Measurements from ENCODE around the gene PTGDR. TPM values are rescaled to one million over a fixed set of nuclear protein-coding genes. Genes with fewer than 3 reads are reported as not detected.

PTGDR gene
- total RNA-seq, 1 experiment from 2014 or later, result not detected

DNA sequence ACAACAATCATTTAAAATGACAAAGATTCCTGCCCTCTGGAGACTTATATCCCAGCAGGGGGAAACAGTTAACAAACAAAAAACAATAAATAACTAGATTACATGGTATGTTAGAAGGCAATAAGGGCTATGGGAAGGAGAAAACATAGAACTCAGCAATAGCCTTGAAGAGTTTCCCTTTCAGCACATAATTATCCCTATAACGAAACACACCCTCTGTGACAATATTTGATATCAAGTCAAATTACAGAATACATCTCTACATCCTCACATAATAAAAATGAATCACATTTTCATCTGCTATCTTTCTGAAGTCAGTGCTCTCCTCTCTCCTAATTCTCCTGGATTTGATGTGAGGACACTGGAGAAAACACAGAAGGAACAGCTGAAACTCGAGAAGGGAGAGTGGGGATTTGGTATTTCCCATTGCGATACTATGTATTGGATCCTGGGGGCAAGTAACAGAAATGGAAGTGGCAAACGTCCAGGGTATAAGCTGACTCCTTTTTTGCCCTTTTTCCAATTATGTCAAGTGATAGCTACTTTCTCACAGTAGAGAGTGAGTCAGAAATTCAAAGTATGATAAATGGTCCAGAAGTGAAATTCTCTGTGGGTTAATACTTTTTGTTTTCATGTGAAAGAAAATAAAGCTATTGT, 36.9 kb downstream of the PTGDR start:
- in situ Hi-C loops (cut with HindIII; ENCODE audit: low sequenced_read_pairs), result no loop called here
- no peak for DNase-seq (ENCODE audit: low spot score)

DNA sequence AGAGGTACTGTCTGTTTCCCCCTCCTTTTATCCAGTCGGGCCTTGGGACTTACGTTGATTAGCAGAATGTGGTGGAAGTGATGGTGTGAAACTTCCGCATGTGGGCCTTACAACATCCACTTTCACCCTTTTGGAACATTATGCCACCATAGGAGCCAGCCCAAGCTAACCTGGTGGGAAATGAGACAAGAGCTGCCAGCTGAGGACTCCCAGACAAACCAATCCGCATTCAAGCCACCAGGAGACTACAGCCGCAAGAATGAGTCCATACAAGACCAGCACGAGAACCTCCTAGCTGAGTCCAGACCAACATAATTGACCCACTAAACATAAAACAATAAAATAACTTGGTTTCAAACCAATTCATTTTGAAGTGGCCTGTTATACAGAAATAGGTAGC, 37.5 kb downstream of the PTGDR start:
- DNase-seq (ENCODE audit: low spot score), result no peak
- in situ Hi-C loops (cut with HindIII; ENCODE audit: low sequenced_read_pairs), result no loop called here

DNA sequence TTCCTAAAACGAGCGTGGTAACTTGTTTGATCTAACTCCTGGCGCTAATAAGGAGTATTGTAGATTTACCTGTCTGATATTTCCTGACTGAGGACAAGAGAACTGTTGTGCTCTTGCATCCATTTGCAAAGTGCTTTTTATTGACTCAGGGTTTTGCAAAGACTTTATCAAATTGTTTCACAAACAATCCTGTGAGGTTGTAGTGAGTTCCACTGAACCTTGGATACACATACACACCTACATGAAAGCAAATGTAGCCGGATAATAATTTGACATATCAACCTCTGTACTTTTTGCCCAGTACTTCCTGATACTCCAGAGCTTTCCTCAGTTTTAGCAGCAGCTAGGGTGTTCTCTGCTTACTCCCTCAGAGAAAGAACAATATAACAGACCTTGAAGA, 39.9 kb downstream of the PTGDR start:
- DNase-seq (ENCODE audit: low spot score), result no peak
- in situ Hi-C loops (cut with HindIII; ENCODE audit: low sequenced_read_pairs), result no loop called here

DNA sequence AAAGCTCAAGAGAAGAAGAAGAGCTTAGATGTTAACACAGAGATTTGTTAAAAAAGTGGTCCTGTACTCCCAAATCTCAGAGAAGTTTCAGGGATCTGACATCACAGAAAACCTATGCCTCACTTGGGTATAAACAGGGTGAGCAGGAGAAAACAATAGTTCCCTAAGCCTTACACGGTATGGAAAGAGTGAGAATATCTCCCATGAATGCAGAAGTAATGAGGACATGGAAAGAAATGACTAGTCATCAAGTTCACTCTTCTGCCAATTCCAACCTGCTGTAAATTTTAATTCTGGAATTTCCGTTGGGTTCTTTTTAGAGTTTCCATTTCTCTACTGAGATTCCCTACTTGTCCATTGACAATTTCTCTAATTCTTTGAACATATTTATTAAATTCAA, 40.4 kb downstream of the PTGDR start:
- no peak for DNase-seq (ENCODE audit: low spot score)
- in situ Hi-C loops (cut with HindIII; ENCODE audit: low sequenced_read_pairs), result no loop called here

DNA sequence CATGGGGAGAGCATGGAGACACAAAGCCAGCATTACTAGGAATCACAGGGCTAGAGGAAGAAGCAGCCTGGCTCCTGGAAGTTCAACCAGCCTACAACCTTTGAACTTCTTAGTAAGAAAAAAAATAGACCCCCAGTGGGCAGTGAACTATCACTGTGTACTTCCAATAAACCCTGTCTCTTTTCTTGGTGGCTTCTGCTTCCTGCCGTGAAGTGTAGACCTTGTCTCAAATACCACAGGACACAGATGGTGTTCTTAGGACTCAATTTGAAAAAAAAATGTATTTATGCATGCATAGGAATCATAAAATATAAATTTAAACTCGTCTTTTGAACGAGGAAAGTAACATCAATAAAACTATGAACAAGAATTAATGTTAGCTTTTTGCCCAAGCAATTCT, 43.0 kb downstream of the PTGDR start:
- no peak for DNase-seq (ENCODE audit: low spot score)

DNA sequence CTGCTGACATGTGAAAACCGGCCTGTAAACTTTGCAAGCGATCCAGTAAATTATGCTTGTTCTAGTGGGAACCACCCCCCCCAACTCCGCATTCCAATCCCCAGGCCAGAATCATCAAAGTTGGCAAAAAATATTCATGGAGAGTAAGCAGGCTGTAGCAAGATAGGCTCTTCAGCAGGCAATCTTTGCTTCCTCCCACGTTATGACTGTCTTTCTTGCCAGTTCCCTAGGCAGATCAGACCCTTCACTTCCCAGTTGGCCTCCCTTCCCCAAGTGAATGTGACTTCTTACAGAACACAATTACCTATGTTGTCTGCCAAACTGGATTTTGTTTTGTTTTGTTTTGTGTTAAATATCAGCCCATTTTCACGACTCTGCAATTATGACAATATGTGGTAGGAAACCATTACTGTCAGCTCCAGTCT, 45.4 kb downstream of the PTGDR start:
- in situ Hi-C loops (cut with HindIII; ENCODE audit: low sequenced_read_pairs), result no loop called here
- DNase-seq (ENCODE audit: low spot score), result no peak

More for the DNA sequence above, 43.0 kb downstream of the PTGDR start:
- in situ Hi-C loops (cut with HindIII; ENCODE audit: low sequenced_read_pairs), result no loop called here

DNA sequence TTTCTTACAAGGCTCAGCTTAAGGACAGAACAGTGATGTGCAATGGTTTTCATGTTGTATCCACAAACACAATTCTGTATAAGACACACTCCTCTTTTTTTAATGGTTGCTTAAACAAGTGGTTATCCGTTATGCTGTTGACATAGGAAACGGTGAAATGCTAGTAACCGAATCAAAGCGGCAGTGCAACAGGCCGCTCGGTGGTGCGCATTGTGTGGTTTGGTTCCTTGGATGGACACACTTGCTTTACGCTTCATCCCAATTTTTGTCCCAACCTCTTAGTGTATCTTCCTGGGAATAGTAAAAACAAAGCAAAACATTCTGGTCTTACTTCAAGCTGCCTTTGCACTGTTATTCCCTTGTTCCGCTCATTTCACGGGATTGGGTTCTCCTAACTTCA, 46.0 kb downstream of the PTGDR start:
- in situ Hi-C loops (cut with HindIII; ENCODE audit: low sequenced_read_pairs), result no loop called here
- DNase-seq (ENCODE audit: low spot score), result no peak

DNA sequence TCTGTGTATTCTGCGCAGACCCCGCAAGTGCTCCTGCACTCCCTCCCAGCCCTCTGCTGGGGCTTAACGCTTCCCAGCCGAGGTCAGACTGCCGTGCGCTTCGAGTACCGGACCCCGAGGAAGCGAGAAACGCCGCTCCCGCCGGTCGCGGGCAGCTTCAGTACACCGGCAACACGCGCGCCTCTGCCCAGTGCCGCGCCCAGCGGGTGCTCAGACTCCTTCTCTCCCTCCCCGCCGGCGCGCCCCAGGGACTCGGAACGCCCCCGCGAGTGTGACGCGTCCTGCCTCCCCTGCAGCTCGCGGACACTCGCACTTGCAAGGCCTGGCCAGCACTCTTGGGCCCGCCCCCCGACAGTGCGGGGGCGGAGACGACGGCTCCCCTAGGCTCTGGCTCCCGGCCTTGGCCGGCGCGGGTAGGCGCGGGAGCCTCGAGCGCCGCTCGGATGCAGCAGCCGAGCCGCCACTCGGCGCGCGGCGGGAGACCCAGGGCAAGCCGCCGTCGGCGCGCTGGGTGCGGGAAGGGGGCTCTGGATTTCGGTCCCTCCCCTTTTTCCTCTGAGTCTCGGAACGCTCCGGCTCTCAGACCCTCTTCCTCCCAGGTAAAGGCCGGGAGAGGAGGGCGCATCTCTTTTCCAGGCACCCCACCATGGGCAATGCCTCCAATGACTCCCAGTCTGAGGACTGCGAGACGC, 46.6 kb downstream of the PTGDR start, which contains the start of gene PTGER2:
Gene PTGER2 (plus strand): TSS at position 410 of the 692 bp plus-strand sequence. CDS start 237 bp downstream, at position 647.
- no peak for DNase-seq (ENCODE audit: low spot score)
- in situ Hi-C loops (cut with HindIII; ENCODE audit: low sequenced_read_pairs), result no loop called here

DNA sequence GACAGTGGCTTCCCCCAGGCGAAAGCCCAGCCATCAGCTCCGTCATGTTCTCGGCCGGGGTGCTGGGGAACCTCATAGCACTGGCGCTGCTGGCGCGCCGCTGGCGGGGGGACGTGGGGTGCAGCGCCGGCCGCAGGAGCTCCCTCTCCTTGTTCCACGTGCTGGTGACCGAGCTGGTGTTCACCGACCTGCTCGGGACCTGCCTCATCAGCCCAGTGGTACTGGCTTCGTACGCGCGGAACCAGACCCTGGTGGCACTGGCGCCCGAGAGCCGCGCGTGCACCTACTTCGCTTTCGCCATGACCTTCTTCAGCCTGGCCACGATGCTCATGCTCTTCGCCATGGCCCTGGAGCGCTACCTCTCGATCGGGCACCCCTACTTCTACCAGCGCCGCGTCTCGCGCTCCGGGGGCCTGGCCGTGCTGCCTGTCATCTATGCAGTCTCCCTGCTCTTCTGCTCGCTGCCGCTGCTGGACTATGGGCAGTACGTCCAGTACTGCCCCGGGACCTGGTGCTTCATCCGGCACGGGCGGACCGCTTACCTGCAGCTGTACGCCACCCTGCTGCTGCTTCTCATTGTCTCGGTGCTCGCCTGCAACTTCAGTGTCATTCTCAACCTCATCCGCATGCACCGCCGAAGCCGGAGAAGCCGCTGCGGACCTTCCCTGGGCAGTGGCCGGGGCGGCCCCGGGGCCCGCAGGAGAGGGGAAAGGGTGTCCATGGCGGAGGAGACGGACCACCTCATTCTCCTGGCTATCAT, 47.3 kb downstream of the PTGDR start:
- in situ Hi-C loops (cut with HindIII; ENCODE audit: low sequenced_read_pairs), result no loop called here
- no peak for DNase-seq (ENCODE audit: low spot score)

DNA sequence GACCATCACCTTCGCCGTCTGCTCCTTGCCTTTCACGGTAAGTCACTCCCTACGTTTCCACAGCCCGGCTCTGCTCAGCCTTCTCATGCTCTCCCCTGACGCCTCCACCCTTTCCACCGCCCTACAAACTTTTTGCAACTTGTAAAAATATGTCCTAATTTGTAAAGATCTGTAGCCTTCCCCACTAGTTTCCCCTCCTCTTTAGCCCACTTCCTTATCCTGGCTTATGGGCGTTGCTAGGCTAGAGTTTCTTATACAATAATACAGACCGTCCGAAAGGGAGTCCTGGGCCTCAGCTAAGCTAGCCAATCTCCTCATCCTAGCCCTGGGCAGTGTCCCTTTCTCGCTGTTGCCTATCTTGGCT, 47.8 kb downstream of the PTGDR start:
- in situ Hi-C loops (cut with HindIII; ENCODE audit: low sequenced_read_pairs), result no loop called here
- no peak for DNase-seq (ENCODE audit: low spot score)

DNA sequence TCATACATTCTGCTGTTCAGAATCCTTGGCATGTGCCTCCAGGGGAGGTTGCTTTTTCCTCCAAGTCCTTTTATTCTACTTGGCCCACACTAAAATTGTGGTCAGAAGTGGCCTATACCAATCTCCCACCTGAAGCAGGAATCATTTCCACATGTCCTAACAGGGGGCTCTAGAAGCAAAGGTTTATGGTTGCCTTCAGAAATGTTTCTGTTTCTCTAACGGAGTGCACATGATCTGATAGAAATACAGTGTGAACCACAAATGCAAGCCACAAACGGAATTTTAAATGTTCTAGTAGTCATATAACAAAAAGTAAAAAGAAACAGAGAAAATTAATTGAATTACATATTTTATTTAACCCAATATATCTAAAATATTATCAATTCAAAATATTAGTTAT, 50.6 kb downstream of the PTGDR start:
- in situ Hi-C loops (cut with HindIII; ENCODE audit: low sequenced_read_pairs), result no loop called here
- DNase-seq (ENCODE audit: low spot score), result no peak

DNA sequence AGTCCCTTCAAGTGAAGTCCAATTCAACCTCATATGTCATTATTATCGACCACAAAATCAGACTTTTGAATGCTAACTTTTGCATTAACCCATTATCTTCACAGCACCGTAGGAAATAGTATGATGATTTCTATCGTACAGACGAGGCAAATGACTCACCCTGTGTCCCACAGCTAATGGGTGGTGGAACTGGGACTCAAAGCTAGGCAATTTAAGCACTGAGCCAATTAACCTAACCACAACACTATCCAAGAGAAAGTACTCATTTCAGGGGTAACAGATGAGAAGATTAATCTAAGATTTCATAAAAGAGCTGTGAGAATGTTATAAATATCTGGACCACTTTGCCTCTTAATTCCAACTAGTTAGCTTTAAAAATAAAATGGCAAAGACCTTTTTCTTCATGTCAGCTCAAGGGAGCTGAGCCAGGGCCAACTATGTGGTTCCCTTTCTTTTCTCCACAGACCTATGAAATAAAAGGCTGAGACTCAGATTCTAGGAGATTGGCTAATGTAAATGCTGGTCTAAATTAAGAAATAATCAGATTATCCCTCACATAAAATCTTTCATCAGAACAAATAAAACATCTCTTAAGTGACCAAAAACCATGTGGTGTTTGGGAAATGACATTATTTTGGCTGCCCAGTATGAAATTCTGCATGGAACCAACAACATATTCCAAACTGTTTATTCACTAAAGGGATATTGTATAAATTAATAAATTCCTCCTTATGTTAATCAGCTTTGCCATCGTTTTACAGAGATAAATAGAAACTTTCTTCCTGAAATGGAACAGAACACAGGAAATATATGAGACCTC, 51.5 kb downstream of the PTGDR start:
- DNase-seq (ENCODE audit: low spot score), result no peak
- in situ Hi-C loops (cut with HindIII; ENCODE audit: low sequenced_read_pairs), result no loop called here

DNA sequence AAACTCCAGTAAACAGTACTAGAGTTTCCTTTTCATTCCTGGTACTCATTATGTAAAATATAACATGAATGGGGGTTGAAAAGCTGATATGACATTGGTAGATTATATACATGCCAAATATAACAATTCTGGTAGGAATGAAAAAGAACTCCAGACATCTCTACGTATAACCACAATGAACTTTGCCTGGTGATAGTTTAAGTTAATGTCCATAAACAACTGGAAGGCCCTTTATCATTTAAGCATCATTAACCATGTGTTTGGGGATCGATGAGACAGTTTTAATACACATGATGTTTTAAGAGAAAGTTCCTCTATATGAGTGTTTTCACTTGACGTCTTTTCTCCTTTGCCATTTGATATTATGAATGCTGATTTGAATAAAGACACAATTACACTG, 52.4 kb downstream of the PTGDR start:
- in situ Hi-C loops (cut with HindIII; ENCODE audit: low sequenced_read_pairs), result no loop called here
- no peak for DNase-seq (ENCODE audit: low spot score)

DNA sequence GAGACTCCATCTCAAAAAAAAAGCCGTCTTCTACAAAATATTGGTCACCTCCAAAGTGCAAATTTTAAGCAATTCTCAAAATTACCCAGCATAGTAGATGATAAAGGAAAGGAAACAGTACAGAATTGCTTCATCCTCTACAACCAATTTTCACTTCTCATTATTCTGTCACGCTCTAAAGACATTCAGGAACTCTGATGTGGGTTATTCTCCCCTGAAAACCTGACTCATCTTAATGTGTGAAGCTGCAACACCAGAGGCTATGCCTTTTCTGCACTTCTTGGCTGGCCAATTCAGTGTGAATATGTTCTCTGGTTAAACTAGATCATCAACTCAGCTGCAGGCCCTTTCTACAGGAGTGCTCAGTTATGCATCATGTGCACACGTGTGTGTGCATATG, 57.6 kb downstream of the PTGDR start:
- no peak for DNase-seq (ENCODE audit: low spot score)
- in situ Hi-C loops (cut with HindIII; ENCODE audit: low sequenced_read_pairs), result no loop called here

DNA sequence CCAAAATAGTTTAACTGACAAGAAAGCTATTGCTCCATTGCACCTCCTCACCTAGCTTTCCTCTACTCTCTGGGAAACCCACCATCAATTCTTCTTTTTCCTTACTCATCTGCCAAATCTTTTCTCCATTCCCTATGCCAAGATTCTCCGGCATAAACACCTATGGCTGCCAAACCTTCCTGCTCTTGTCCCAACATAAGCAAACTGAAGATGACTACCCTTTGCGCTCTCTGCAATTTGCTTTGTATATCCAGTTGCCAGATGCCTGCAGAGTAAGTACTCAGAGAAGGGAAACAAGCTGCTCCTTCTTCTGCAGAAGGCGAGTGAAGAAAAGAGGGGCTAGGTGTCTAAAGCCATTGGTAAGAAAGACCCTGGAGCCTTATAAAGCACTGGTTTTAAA, 58.1 kb downstream of the PTGDR start:
- in situ Hi-C loops (cut with HindIII; ENCODE audit: low sequenced_read_pairs), result no loop called here
- DNase-seq (ENCODE audit: low spot score), result no peak

Other genes starting within 250 kb of the PTGDR start
- not detected in 2 replicates for gene NID2, start 198.6 kb upstream of the PTGDR start, total RNA-seq (2014; rRNA removed; shearing (Covaris generic))
- 0.10 and 0.43 TPM in 2 replicates for gene PTGER2, start 46.6 kb downstream of the PTGDR start, total RNA-seq (2014; rRNA removed; shearing (Covaris generic))